GM21825 (cell line): ENCODE measurements around the gene SAXO1.
"Not testable (repeated sequence)": the region's sequence is repeated elsewhere in the genome, so short reads cannot be mapped to it uniquely, and the experiment has no call there.

Experiments
- ATAC-seq: cut with Tn5 transposase; IDR thresholded peaks from one replicate; pipeline ENCODE4 v1.9.1; 2021; ENCODE audit warnings: mild to moderate bottlenecking, moderate library complexity; ENCODE audit not compliant: unreplicated experiment

SAXO1 gene

GRCh38 chr9:19033015-19033414, at the start of gene SAXO1:
Gene SAXO1, minus strand, starts transcription at chr9:19033209. Its CDS starts 301 bp downstream, at chr9:19032908.
- no peak for ATAC-seq

GRCh38 chr9:19074836-19075235, 41.8 kb upstream of the SAXO1 start:
- ATAC-seq, result no peak

- no peak for ATAC-seq
These were observed 41.2 kb upstream of the SAXO1 start for GRCh38 chr9:19074229-19074628.

GRCh38 chr9:19057033-19057432, 24.0 kb upstream of the SAXO1 start:
- ATAC-seq, result no peak

- ATAC-seq, result no peak
These were observed 17.9 kb upstream of the SAXO1 start for GRCh38 chr9:19050637-19051591.

GRCh38 chr9:19049917-19050636, 17.1 kb upstream of the SAXO1 start:
- no peak for ATAC-seq

GRCh38 chr9:19048966-19049916, 16.2 kb upstream of the SAXO1 start, which contains the start of gene RRAGA:
Gene RRAGA, plus strand, starts transcription at chr9:19049427. Its CDS starts 233 bp downstream, at chr9:19049660.
- ATAC-seq, result peak; percentile 92

- no peak for ATAC-seq
These were observed 3.6 kb upstream of the SAXO1 start for GRCh38 chr9:19036611-19037010.

- ATAC-seq, result no peak
These were observed 603 bp downstream of the SAXO1 start for GRCh38 chr9:19032406-19032805.

- peak; percentile 51 for ATAC-seq
These were observed 2.1 kb downstream of the SAXO1 start for GRCh38 chr9:19030899-19031298.

GRCh38 chr9:19028835-19029451, 4.1 kb downstream of the SAXO1 start:
- ATAC-seq, result peak; percentile 48

GRCh38 chr9:19027825-19028224, 5.2 kb downstream of the SAXO1 start:
- no peak for ATAC-seq

GRCh38 chr9:19026375-19026774, 6.6 kb downstream of the SAXO1 start:
- no peak for ATAC-seq

GRCh38 chr9:19023078-19023477, 9.9 kb downstream of the SAXO1 start:
- no peak for ATAC-seq

- peak; percentile 48 for ATAC-seq
These were observed 10.8 kb downstream of the SAXO1 start for GRCh38 chr9:19022206-19022605.

- not testable (repeated sequence) for ATAC-seq
These were observed 11.4 kb downstream of the SAXO1 start for GRCh38 chr9:19021649-19022048.

- ATAC-seq, result no peak
These were observed 12.0 kb downstream of the SAXO1 start for GRCh38 chr9:19020886-19021455.

GRCh38 chr9:19018201-19018600, 14.8 kb downstream of the SAXO1 start:
- ATAC-seq, result no peak

GRCh38 chr9:19009391-19009965, 23.5 kb downstream of the SAXO1 start:
- no peak for ATAC-seq
